ENCODE measurements around the gene ASCC1.

The ASCC1 gene, protein sequence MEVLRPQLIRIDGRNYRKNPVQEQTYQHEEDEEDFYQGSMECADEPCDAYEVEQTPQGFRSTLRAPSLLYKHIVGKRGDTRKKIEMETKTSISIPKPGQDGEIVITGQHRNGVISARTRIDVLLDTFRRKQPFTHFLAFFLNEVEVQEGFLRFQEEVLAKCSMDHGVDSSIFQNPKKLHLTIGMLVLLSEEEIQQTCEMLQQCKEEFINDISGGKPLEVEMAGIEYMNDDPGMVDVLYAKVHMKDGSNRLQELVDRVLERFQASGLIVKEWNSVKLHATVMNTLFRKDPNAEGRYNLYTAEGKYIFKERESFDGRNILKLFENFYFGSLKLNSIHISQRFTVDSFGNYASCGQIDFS

DNA sequence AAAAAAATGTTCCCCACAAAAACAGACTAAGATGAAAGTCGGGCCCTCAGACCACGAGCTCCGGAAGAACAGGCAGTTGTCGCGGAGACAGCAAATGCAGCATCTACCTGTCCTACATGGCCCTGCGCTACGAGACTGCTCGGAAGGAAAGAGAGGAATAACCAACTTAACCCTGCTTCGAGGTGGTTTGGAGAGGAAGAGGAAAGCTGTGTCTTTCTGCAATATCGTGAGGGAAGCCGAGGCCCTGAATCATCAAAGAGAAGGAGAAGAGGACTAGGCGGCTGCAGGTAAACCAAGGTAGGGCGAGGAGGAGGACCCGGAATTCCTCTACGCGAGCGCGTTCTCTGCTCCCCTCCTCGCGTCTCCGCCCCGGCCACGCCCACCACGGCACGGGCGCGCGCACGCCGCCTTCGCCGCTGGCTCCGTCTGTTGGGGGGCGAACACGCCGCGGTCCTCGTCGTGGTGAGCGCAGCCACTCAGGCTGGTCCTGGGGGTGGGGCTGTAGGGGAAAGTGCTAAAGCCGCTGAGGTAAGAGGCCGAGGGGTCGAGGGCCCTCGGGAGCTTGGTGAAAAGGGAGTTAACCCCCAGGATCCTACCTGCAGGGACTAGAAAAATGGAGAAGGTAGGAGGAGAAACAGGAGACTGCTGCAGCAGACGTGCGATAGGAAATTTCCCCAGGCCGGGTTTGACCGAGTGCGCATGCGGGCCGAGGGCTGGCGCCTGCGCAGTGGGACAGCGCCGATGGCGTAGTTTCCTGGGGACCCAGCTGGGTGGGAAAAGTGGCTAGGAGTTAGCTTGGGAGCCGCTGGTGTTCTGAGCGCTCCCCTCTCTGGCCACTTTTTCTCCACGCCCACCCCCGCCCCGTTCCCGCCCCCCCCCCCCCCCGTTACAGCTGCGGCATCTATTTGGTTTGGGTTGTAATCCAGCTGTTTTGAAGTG lies at the start of gene ASCC1, which contains the start of gene ANAPC16:
ASCC1 (minus strand) TSS at position 666 of the 939 bp plus-strand sequence. CDS start 2,978 bp downstream, outside the sequence.
ANAPC16 (plus strand) TSS at position 402 of the 939 bp plus-strand sequence. CDS start 7,903 bp downstream, outside the sequence.
- peak within 1 kb of the TSS; percentile 81 for H3K4me3 ChIP-seq (ENCODE audit: low read depth, low read length)
- TF ChIP-seq, protein P1, sequence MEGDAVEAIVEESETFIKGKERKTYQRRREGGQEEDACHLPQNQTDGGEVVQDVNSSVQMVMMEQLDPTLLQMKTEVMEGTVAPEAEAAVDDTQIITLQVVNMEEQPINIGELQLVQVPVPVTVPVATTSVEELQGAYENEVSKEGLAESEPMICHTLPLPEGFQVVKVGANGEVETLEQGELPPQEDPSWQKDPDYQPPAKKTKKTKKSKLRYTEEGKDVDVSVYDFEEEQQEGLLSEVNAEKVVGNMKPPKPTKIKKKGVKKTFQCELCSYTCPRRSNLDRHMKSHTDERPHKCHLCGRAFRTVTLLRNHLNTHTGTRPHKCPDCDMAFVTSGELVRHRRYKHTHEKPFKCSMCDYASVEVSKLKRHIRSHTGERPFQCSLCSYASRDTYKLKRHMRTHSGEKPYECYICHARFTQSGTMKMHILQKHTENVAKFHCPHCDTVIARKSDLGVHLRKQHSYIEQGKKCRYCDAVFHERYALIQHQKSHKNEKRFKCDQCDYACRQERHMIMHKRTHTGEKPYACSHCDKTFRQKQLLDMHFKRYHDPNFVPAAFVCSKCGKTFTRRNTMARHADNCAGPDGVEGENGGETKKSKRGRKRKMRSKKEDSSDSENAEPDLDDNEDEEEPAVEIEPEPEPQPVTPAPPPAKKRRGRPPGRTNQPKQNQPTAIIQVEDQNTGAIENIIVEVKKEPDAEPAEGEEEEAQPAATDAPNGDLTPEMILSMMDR (IDR thresholded peaks at IDR 0.05; ENCODE audit: low read depth, low read length, missing control alignments): no peak
- peak; percentile 80 for DNase-seq (ENCODE audit: low read depth)
- in situ Hi-C loops (cut with HindIII; ENCODE audit: low sequenced_read_pairs): no loop called here

DNA sequence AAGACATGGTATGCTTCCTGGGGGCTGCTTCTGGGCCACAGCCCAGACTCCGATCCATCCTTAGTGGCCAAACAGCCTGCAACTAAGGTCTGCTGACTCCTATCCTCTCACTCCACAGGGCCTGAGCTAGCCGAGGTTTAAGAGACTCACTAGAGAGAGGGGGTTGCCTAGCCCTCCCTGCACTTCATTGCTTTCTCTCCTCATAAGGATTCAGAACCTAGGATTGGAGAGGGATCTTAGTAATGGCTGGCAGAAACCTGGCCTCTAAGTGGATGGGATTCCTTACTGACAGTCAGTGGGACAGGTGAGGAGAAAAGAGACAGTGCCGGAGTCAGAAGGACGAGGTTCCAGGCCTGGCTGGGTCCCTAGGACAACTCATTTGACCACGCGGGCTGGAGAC lies 49.4 kb upstream of the ASCC1 start:
- no peak overlapping the region for H3K4me3 ChIP-seq (ENCODE audit: low read depth, low read length)
- in situ Hi-C loops (cut with HindIII; ENCODE audit: low sequenced_read_pairs): no loop called here
- TF ChIP-seq, protein P1 (IDR thresholded peaks at IDR 0.05; ENCODE audit: low read depth, low read length, missing control alignments): no peak
- no peak for DNase-seq (ENCODE audit: low read depth)

DNA sequence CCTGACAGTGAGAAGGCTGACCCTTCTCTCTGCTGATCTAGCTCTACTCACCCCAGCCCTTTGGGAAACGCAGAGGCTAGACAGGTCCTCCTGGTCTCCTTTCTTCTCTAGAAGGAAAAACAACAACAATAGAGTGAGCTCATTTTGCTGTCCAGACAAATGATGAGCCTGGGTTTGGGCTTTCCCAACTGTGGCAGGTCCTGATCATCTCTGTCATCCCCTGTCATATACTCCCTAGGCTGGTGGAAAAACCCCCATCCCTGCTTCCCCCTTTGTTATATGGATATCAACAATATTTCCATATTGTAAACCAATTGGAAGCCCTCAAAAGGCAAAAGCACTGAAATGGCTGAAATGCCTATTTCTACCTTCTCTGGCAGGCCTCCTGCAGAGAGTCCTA lies 48.5 kb upstream of the ASCC1 start:
- in situ Hi-C loops (cut with HindIII; ENCODE audit: low sequenced_read_pairs): no loop called here
- no peak overlapping the region for H3K4me3 ChIP-seq (ENCODE audit: low read depth, low read length)
- DNase-seq (ENCODE audit: low read depth): no peak
- TF ChIP-seq, protein P1 (IDR thresholded peaks at IDR 0.05; ENCODE audit: low read depth, low read length, missing control alignments): no peak

DNA sequence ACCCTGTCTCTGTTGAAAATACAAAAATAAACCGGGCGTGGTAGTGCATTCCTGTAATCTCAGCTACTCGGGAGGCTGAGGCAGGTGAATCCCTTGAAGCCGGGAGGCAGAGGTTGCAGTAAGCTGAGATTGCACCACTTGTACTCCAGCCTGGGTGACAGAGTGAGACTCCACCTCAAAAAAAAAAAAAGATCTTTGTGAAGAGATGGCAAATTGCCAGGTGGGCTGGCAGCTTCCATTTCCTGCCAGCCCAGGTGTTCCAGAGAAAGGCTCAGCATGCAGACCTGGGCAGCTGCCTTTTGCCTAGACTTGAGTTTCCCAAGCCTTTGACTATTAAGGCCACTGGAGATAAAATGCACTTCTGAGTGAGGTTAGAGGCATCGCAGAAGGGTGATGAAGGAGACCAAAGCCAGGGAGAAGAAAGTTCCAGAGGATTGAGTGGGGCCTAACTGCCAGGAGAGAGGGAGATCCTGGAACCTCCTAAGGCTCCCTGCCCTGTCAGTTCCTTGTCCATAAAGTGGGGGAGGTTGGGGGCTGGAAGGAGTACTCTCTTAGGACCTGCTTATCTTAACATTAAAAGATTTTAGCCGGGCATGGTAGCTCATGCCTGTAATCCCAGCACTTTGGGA lies 47.7 kb upstream of the ASCC1 start:
- H3K4me3 ChIP-seq (ENCODE audit: low read depth, low read length): no peak overlapping the region
- no peak for DNase-seq (ENCODE audit: low read depth)
- TF ChIP-seq, protein P1 (IDR thresholded peaks at IDR 0.05; ENCODE audit: low read depth, low read length, missing control alignments): no peak
- in situ Hi-C loops (cut with HindIII; ENCODE audit: low sequenced_read_pairs): no loop called here

DNA sequence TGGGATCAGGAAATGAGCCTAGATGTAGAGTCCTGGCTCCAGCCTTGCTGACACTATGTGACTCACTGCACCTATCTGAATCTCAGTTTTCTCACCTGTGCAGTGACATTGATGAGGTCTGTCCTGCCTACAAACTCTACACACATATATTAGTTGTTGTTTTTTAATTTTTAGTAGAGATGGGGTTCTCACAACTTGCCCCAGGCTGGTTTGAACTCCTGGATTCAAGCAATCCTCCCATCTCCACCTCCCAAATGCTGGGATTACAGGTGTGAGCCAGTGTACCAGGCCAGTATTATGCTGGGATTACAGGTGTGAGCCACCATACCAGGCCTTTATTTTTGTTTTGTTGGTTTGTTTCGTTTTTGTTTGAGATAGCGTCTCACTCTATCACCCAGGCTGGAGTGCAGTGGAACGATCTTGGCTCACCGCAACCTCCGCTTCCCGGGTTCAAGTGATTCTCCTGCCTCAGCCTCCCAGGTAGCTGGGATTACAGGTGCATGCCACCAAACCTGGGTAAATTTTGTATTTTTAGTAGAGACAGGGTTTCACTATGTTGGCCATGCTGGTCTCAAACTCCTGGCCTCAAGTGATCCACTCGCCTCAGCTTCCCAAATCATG lies 45.8 kb upstream of the ASCC1 start:
- in situ Hi-C loops (cut with HindIII; ENCODE audit: low sequenced_read_pairs): no loop called here
- TF ChIP-seq, protein P1 (IDR thresholded peaks at IDR 0.05; ENCODE audit: low read depth, low read length, missing control alignments): no peak
- DNase-seq (ENCODE audit: low read depth): no peak
- no peak overlapping the region for H3K4me3 ChIP-seq (ENCODE audit: low read depth, low read length)
